Iris pigment epithelial cell (primary cell): ENCODE data around the gene PARVA.

Source experiments
- DNase-seq: peaks from one replicate; pipeline ENCODE4 v3.0.0-alpha.2; 2011; ENCODE audit warnings: low read depth

Gene PARVA

DNA sequence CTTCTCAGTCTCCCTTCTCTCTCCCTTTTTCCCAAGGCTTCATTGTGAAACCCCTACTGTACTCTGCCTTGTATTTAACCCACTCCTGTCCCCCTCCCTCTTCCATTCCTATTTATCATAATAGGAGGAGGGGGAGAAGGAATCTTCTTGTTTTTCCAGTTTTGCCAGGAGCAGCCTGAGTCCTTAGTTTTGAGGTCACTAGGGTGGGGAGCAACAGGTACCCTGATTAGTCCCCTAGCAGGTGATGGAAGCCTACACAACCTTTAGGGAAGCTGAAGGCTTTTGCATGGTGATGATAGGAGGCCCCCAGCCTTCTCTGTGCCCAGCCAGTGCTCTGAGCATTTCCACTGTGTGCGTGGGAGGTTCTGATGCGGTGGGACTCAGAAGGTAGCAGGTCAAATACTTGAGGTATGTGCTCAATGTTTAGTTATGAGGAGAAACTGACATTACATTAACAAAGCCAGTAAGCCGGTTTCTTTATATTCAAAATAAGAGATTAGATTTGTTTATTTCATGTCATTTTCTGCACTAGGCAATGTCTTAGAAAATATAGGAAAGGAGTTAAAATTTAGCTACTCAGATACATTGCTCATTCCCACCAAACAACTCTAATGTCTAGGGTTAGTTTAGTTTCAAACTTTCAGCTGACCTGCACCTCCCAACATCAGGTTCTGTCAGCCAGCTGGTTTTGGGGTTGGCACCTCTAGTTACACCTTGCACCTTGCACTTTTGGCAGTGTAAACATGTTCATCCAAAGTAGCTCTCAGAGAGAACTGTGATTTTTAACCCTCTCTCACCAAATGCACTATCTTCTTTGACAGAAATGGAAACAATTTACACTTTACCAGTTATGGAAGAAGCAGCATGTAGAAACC lies 26.0 kb downstream of the PARVA start:
- DNase-seq, result peak; percentile 87

DNA sequence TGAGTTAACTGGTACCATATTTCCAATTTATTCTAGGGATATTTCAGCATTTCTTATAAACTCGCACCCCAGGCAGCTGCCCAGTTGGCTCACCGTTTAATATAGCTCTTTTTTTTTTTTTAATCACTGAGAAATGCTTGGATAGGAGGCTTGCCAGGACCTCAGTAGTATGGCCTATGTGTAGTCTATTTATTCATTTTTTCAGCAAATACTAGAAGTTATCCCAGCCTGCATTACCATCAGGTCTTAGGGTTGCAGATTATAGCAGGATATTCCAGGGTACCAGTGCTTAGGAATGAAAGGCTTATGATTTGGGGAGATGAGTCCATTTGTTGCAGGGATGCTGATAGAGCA lies 26.6 kb downstream of the PARVA start:
- DNase-seq, result no peak

DNA sequence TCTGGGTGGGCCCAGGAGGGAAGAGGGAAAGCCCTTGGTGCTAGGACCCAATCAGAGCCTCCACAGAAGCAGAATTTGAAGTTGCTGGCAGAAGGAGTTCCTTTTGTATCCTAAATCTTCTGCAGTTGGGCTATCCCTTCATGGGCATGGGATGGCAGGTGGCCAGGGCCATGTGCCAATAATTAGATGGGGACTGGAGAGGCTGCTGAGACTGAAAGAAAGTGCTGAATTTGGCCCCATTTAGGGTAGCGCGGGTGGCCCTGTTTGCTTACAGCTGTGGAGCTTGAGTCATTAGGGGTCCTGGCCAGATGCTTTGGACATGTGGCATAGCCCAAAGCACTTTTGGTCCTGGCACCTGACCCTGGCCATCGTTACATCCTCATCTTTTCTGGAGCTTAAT lies 27.1 kb downstream of the PARVA start:
- no peak for DNase-seq

DNA sequence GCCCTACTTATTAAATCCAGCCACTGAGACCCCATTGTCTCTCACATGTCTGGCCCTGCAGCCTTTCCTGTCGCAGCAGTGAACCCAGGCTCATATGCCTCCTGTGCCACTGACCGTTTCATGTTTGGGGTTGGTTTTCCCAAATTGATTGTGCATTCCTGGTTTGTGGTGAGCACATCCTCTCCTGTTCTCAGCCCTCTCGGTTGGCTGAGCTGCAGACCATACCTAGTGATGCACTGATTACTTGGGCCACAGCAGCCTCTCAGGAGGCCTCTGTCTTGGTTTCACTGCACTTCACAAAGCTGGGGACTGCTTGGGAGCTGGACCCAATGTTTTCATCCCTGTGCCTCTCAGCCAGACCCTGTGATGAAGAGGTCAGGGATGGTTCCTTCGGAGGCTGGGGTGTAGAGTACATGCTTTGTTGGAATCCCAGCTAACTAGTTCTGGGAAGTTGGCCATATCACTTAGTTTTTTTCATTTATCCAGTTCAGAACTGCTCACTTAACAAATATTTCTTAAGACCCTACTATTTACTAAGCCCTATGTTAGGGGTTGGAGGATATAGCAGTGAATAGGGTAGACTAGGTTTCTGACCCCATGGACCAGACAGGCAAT lies 30.9 kb downstream of the PARVA start:
- DNase-seq, result no peak

DNA sequence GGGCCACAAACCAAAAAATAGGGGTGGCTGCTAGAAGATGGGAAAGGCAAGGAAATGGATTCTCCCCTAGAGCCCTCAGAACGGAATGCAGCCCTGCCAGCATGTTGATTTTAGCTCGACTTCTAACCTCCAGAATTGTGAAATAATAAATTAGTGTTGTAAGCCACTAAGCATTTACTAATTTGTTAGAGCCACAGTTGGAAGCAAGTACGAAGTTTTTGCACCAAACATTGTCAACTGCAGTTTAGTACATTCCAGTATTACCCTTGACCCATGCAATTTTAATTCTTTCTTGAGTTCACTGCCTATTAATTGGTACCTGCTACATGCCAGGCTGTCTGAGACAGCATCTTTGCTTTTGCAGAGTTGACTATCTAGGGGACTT lies 32.2 kb downstream of the PARVA start:
- no peak for DNase-seq

DNA sequence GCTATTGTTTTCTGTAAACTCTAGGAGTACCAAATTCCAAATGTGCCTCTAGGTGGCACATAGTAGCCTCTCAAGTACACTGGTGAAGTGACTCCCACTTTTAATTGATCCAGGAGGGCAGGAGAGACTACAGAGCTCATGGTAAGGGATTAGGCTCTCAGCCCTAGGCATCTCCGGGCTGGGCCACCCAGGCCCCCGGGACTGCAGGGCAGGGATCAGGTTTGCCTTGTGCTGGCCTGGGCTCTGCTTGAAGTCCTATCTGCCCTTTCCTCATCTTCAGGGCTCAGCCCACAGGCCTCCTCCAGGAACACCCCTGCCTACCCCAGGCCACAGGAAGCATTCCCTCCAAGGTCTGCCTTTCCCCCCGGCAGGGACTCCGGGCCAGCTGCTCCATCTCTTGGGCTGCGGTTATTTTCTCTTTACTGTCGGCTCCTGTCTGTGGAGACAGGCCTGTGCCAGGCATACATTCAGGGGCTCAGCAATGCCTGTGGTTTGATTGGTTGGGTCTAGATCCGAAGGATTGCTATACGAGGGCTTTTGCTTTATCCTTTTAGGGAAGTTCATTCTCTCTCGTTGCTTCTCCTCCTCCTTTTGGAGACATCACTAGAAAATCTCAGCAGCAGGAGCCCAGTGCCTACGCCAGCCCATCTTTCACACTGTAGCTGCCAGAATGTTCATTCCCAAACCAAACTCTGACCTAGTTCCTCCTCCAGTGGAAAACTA lies 32.8 kb downstream of the PARVA start:
- no peak for DNase-seq

DNA sequence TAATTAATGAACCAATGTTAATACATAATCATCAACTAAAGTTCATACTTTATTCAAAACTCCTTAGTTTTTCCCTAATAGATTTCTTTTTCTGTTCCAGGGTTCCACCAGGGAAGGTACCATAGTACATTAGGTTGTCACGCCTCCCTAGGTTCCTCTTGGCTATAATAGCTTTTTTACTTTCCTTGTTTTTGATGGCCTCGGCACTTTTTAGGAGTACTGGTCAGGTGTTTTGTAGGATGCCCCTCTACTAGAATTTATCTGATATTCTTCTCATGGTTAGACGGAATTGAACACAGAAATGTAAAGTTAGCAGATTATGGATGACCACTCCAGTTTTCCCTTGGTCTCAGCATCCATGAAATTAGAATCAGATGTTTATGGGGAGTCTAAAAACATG lies 34.0 kb downstream of the PARVA start:
- DNase-seq, result no peak

DNA sequence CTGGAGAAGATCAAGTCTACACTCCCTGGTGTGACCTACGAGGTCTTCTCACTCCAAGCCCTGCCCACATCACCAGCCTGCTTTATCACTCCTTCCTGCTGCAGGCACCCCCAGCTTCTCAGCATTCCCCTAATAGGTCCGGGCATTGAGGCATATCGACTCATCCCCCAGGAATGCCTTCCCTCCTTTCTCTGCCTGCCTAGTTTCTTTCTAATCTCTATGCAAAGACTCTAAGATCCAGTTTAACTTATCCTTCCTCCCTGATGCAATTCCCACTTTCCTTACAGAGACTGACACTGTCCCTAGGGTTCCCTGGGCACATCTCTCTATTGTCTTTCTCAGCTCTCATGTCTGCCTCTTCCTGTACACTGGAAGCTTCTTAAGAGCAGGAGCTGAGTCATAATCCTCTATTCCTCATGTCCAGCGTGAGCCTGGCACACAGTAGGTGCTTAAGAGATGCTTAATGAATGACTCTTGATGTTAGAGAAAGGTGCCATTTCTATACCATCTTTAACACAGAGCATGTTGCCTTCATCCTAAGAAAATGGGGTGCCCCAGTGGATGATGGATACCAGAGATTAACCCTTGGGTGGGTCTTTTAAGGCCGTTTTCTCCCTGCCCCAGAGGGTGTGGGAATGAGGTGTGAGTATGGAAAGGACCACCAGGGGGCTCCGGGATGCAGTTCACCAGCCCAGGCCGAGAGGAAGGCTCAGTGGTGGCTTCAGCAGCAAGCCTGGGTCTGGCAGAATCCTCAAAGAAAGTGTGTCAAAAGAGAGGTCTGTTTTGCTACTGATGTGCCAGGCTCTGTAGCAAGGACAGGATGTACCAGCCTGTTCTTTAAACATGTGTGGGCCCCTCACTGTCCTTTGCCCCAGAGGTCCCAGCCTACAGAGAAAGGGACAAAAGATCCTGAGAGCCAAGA lies 34.7 kb downstream of the PARVA start:
- DNase-seq, result peak; percentile 79

DNA sequence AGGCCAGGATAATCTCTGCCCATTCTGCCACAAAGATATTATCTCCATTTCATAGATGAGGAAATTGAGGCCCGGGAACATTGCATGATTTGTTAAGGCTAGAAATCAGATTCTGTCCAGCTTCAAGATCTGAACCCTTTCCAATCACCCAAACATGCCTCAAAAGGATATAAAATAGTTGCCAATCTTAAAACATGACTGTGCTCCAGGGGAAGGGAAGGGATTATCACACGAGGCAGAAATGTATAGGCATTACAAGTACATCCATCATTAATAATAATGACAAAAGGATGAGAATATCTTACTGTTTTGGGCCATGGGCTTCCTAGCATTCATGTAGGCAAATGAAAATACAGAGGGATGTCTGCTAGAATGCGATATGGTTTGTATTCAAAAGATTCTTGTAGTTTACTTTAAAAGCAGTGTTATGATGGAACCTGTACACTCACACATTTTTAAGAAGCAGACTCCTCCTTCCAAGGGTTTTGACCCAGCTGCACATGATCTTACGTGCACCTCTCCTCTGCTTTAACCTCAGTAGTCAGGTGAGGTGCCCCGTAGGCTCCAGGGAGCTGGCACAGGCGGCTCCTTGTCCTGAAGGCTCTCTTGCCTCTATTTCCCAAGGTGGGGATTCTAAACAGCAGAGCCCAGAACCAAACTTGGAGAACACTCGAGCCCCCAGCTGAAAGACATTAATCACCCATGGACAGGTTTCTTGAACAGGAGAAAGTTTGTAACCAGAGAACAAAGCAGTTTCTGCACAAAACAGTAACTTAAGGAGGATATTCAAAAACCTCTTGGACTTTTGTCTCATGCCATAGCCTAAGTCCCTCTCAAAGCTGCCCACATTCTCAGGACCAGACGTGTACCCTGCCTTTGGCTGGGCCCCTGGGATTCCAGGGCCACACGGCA lies 36.0 kb downstream of the PARVA start:
- no peak for DNase-seq

DNA sequence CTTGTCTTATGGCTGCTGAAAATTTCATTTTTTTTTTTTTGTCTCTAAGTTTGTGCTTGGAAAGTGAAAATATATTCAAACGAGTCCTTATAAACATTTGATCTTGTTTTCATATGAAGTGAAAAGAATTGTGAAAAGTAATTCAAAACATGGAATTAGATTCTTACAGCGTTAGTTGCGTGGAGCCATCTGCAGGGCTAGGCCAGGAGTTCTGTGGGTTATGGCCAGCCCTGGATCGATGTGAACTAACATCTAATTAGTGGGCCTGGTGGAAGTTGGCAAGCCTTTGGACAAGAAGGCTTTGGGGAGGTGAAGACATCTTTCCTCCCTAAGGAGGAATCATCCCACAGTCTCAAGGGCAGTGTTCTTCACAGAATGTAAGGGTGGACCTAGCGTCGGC lies 37.2 kb downstream of the PARVA start:
- no peak for DNase-seq

DNA sequence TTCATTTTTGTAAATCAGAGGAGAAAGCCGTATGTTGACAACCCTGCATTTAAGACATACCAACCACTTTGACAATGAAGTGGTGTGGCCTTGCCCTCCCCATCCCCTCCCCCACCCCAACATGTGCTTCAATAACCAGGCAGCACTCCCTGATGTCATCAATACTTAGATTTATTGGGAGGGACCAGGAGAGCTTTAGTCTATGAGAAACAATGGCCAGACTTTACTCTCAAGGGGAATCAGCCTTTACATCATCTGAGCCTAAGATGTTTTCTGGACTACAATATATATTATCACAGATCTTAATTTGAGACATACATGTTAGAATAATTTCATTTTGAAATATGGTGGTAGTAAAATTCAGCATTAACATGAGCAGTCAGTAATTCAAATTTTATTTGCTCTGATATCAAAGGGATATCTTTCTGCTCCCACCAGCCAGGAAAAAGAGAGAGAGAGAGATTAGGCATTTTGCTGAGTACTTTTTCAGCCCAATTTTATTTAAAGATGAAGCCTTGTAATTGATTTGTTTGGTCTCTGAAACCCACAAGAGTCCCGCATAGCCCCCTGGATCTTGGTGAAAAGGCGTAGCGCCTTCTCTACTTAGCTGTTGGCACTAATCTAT lies 38.1 kb downstream of the PARVA start:
- no peak for DNase-seq

DNA sequence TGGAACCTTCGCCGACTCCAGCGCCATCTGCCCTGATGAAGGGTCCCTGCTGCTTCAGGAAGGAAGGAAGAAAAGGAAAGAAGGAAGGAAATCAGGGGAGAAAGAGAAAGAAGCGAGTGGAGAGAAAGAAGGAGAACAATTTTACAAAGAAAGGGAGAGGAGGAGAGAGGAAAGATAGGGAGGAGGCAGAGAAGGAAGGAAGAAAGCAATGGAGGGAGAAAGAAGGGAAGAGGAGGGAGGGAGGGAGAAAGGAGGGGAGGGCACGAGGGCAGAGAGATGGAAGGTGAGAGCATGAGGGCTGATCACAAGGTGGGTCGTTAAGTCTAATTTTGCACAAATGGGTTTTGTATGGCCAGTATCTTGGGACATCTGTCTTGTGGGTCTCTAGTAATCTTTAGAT lies 39.2 kb downstream of the PARVA start:
- DNase-seq, result no peak

DNA sequence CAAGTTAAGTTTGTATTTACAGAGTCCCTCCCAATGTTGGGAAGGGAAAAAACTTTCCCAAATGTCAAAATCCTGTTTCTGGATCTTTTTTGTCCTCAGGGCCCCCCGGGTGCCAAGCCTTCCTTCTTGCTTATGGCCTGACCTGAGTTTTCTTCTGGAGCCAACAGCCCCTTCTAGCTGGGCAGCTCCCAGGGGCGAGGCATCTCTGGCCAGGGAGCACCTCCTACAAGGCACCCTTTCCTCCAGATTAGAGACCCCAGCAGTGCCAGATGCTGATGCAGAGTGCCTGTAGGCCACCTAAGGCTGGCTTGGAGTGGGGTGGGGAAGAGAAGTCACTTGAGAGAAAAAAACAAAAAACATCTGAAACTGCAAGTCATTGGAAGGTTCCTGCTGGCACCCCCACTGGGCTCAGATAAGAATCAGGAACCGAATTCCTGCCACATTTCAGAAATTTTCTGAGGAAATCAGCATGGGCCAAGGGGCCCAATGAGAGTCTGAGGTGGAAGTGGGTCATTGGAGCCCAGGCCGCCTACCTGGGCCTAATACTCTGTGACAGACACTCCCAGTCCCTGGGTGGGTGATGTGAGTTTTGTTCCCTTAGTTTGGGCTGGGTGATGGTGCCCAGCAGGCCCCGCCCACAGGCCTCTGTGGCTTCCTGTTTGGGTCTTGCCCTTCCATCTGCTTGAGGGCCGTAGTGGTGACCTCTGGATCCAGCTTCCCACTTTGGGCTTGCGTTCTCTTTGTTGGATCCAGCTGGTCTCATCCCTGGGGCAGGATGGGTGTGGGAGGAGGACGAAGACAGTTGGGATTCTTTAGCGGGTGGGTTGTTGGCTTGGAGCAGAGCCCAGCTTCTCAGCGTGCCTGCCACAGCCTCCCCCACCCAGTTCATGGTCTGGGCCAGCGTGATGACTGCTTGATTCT lies 40.6 kb downstream of the PARVA start:
- DNase-seq, result no peak

DNA sequence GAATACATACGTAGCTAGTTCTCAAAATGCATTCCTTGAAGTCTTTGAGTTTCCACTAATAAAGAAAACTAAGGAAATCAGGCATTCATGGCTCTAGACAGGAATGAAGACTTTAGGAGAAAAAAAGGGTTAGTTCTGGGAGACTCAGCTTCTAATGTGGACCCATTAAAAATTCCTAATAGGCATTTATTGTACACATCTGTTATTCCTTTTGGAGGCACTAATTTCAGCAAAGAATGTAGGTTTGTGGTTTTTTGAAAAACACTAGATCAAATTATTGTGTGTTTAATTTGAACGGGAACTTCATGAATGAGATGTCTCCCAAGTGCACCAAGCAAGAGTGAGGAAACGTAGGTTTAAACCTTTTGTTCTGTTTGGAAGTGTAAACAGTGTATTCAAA lies 42.7 kb downstream of the PARVA start:
- DNase-seq, result no peak

DNA sequence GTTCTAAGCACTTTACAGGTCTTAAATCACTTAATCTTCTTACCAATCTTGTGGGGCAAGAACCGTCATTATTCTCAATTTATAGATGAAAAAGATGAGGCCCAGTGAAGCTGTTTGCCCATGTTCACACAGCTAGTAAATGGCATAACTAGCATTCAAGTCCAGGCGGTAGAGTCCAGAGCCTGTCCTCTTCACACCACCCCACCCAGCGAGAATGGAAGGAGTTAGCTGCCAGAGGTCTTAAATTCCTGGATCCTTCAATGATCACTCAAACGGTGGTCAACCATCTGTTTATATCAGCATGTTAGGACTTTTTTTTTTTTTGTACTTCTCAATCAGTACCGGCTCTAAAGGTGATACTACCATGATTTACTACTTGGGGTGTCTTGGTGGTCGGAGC lies 43.3 kb downstream of the PARVA start:
- DNase-seq, result no peak

DNA sequence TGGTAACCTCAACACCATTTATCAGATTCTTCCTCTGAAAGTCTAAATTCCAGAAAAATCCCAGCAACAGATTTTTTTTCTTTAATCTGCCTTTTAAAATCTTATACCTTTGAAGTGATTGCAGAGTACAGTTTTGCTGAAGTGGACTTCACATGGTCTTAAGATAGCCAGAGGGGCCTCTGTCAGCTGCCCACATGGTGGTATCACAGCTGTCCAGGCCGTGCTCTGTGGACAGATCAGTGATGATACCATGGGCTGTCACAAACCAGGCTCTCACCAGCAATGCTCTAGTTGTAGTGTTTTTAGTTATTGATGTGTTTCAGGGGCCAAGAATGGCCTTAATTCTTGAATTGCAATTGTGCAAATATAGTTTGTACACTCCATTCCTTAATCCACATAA lies 44.0 kb downstream of the PARVA start:
- no peak for DNase-seq

DNA sequence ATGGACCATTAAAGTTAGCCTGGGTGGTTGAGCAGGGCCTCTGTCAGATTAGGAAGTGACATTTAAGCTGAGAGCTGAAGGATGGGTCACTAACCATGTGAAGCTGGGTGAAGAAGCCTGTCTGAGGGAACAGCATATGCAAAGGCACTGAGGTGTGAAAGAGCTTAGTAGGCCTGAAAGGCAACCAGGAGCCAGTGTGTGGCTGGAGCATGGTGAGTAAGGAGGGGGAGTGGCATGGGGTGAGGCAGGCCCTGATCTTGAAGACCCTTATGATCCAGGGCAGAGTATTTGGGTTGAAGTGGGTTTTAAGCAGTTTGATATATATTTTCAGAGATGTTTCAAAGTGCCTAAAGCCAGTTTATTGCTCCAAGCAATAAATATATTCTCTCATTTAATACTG lies 48.8 kb downstream of the PARVA start:
- DNase-seq, result no peak

DNA sequence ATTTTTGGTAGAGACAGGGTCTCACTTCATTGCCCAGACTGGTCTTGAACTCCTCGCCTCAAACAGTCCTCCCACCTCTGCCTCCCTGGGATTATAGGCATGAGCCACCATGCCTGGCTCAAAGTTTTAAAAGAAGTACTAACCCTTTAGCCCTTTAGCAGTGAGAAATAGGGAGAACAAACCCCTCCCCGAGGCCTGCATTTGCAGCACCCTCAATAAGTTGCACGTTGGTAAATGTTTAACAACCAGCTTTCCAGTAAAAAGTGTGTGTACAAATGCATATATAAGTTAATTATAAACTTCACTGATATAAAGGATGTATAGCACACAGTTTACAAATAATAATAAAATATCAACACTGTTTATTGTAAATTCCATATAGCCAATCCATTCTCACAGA lies 51.8 kb downstream of the PARVA start:
- DNase-seq, result no peak

DNA sequence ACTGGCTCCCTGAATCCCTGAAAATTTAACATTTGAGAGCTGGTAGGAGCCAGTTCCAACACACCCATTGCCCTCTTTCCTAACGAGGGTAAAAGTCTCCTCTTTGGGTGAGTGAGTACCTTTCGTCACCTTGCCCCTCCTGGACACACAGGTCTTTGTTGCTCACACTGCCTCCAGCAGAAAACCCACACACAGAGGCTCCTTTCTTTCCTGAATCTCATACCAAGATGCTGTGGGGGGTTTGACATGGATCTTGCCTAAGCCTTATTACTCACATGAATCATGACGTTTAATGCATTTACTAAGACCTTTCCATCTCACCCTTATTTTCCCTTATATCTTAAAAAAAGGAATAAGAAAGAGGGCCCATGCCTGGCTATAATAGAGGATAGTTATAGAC lies 53.0 kb downstream of the PARVA start:
- peak; percentile 78 for DNase-seq
